ENCODE results near the gene MTMR12.

DNA sequence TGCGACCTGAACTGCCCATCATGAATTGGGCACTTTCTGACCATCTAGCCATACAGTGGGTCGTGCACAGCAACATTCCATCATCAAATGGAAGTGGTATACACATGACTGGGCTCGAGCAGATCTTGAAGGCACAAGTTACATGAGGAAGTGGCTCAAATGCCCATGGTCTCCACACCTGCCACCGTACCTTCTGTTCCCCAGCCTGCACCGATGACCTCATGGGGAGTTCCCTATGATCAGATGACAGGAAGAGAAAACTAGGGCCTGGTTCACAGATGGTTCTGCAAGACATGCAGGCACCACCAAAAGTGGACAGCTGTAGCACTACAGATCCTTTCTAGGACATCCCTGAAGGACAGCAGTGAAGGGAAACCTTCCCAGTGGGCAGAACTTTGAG lies 21.8 kb downstream of the MTMR12 start:
- TF ChIP-seq POLR2A (IDR thresholded peaks at IDR 0.05; ENCODE audit: insufficient read depth in 1 of 2, low read depth in 2 of 2, low read length in 2 of 2) (no peak), CHD4 (IDR thresholded peaks at IDR 0.05; ENCODE audit: borderline replicate concordance, low read length) (no peak)
- TF ChIP-seq, protein P1, sequence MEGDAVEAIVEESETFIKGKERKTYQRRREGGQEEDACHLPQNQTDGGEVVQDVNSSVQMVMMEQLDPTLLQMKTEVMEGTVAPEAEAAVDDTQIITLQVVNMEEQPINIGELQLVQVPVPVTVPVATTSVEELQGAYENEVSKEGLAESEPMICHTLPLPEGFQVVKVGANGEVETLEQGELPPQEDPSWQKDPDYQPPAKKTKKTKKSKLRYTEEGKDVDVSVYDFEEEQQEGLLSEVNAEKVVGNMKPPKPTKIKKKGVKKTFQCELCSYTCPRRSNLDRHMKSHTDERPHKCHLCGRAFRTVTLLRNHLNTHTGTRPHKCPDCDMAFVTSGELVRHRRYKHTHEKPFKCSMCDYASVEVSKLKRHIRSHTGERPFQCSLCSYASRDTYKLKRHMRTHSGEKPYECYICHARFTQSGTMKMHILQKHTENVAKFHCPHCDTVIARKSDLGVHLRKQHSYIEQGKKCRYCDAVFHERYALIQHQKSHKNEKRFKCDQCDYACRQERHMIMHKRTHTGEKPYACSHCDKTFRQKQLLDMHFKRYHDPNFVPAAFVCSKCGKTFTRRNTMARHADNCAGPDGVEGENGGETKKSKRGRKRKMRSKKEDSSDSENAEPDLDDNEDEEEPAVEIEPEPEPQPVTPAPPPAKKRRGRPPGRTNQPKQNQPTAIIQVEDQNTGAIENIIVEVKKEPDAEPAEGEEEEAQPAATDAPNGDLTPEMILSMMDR (CRISPR knock-in tag; IDR thresholded peaks at IDR 0.05): no peak
- TF ChIP-seq, protein P2, sequence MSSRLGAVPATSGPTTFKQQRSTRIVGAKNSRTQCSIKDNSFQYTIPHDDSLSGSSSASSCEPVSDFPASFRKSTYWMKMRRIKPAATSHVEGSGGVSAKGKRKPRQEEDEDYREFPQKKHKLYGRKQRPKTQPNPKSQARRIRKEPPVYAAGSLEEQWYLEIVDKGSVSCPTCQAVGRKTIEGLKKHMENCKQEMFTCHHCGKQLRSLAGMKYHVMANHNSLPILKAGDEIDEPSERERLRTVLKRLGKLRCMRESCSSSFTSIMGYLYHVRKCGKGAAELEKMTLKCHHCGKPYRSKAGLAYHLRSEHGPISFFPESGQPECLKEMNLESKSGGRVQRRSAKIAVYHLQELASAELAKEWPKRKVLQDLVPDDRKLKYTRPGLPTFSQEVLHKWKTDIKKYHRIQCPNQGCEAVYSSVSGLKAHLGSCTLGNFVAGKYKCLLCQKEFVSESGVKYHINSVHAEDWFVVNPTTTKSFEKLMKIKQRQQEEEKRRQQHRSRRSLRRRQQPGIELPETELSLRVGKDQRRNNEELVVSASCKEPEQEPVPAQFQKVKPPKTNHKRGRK (CRISPR knock-in tag; IDR thresholded peaks at IDR 0.05): no peak

Measured in HepG2 (cell line).